Psoas muscle (tissue), 8 donors: ENCODE results near the gene LRBA. TPM values are rescaled to one million over a fixed set of nuclear protein-coding genes. Genes with fewer than 3 reads are reported as not detected.
"Not testable (repeated sequence)": the region's sequence is repeated elsewhere in the genome, so short reads cannot be mapped to it uniquely, and the experiment has no call there.

Experiments used
- ATAC-seq, 4 donors: fragments of 200-7000 bp; cut with Tn5 transposase; one replicate each; pipeline ENCODE4 v1.9.1; 2020; ENCODE audit warnings: moderate library complexity in 3 of 4, mild to moderate bottlenecking in 2 of 4
- DNase-seq, 2 donors: peaks; one replicate each; pipeline ENCODE4 v3.0.0-alpha.2; 2020
- H3K27ac ChIP-seq: fragments of 200-600 bp; one replicate; pipeline ENCODE4 v1.8.0; 2022
- H3K27me3 ChIP-seq, 3 donors: fragments of 200-600 bp in 1 of 3; one replicate each; pipeline versions ENCODE4 v1.6.1 to v1.8.0; 2013 to 2022; ENCODE audit warnings: low read length in 2 of 3, mild to moderate bottlenecking in 2 of 3, moderate library complexity in 1 of 3; ENCODE audit not compliant: insufficient read depth in 3 of 3
- H3K36me3 ChIP-seq, 2 donors: fragments of 200-600 bp in 1 of 2; one replicate each; pipeline versions ENCODE4 v1.6.1 to v1.8.0; 2013 to 2022; ENCODE audit warnings: low read depth in 1 of 2, mild to moderate bottlenecking in 1 of 2, moderate library complexity in 1 of 2; ENCODE audit not compliant: insufficient read depth in 1 of 2
- H3K4me1 ChIP-seq: fragments of 200-600 bp; one replicate; pipeline ENCODE4 v1.8.0; 2022
- H3K4me3 ChIP-seq: fragments of 200-600 bp; one replicate; pipeline ENCODE4 v1.8.0; 2022; ENCODE audit warnings: mild to moderate bottlenecking
- H3K9me3 ChIP-seq: fragments of 200-600 bp; one replicate; pipeline ENCODE4 v1.8.0; 2022
- CTCF ChIP-seq: fragments of 200-600 bp; IDR thresholded peaks from one replicate; pipeline ENCODE4 v1.8.0; 2022; ENCODE audit warnings: antibody characterized with exemption
- WGBS, 3 donors: extraction: QIAGEN DNeasy Blood & Tissue Kit; methylation state at CpG; one replicate each; pipeline versions ENCODE4 v1.1.6 to v1.1.7; 2013; 5-methylcytosine and 5-hydroxymethylcytosine counted together
- intact Hi-C, 2 donors: fragments of 100-400 bp; cut with DNase I; formaldehyde crosslinking; loops; one replicate each; pipeline versions ENCODE4 v1.11.0 to v1.14.2; 2022
- polyA plus RNA-seq, 3 donors: library from polyadenylated mRNA; stranded (reverse); fragments of 200-250 nt; gene quantifications; one replicate each; pipeline ENCODE4 v1.2.3, GENCODE V29; 2013
- total RNA-seq, 4 donors: library from RNA; stranded (reverse); fragmentation: NEBNext Ultra II Directional in 2 of 4; extraction: Animal tissue kit (Norgen Biotek cat#: 25700) in 2 of 4; gene quantifications; one replicate each; pipeline versions ENCODE4 v1.2.1 to v1.2.4, GENCODE V29; 2021 to 2023
- donor health status: healthy with polysubstance abuse.
- donor health status: DM: no; HTN: no; CAD: no; lungs with moderate emphysema.
- donor health status: Bipolar disorder and iron deficiency.
- donor health status: healthy.
- donor health status: DM: yes; HTN: yes; CAD: no.
- donor health status: DM: no; HTN: no; CAD: no.
- donor health status: DM: no; HTN: no; CAD: no.
- donor health status: DM: yes; HTN: yes; CAD: no.

Gene LRBA
- total and polyA plus RNA-seq, 7 donors = 2.9 to 10.6 (median 6.4) TPM

- no peak overlapping the region for H3K4me3 ChIP-seq
- no peak for DNase-seq
- no peak for ATAC-seq
- H3K27ac ChIP-seq = no peak overlapping the region
- no peaks in the 10 kb centered on the region for H3K4me1 ChIP-seq
- 74 to 80% (median 75%) methylated on average over 12 of the region's 12 CpGs for WGBS, 3 donors
- H3K27me3 ChIP-seq = no peaks in the 10 kb centered on the region
- no peak for TF ChIP-seq CTCF
- no peaks in the 10 kb centered on the region for H3K36me3 ChIP-seq
- intact Hi-C loops = no loop called here
- H3K9me3 ChIP-seq = no peaks in the 10 kb centered on the region
Measured at GRCh38 chr4:151031831-151032605, 16.9 kb upstream of the LRBA start.

GRCh38 chr4:151029537-151029936 is 14.5 kb upstream of the LRBA start:
- TF ChIP-seq CTCF = no peak
- Histone ChIP-seq H3K27me3 (no peaks in the 10 kb centered on the region), H3K27ac (no peak overlapping the region), H3K4me1 (no peaks in the 10 kb centered on the region), H3K4me3 (no peak overlapping the region), H3K36me3 (no peaks in the 10 kb centered on the region), H3K9me3 (no peaks in the 10 kb centered on the region)
- DNase-seq = no peak
- WGBS, 3 donors = 95 to 96% (median 96%) methylated on average over 10 of the region's 10 CpGs
- intact Hi-C loops = no loop called here
- no peak for ATAC-seq

- H3K27me3 ChIP-seq, ATAC-seq, H3K36me3 ChIP-seq, DNase-seq, H3K4me3 ChIP-seq, H3K4me1 ChIP-seq, H3K9me3 ChIP-seq, H3K27ac ChIP-seq, intact Hi-C loops: not testable (repeated sequence)
- WGBS, 3 donors = 76 to 85% (median 80%) methylated on average over 10 of the region's 10 CpGs
Measured at GRCh38 chr4:151029006-151029405, 13.9 kb upstream of the LRBA start.

- DNase-seq (no peak), ATAC-seq (no peak)
- intact Hi-C loops = no loop called here
- Histone ChIP-seq H3K9me3 (no peaks in the 10 kb centered on the region), H3K4me1 (no peaks in the 10 kb centered on the region), H3K27ac (no peak overlapping the region), H3K4me3 (no peak overlapping the region), H3K27me3 (no peaks in the 10 kb centered on the region), H3K36me3 (no peaks in the 10 kb centered on the region)
- 68 to 79% (median 77%) methylated on average over 3 of the region's 3 CpGs for WGBS, 3 donors
- TF ChIP-seq CTCF = no peak
Measured at GRCh38 chr4:151025759-151026158, 10.7 kb upstream of the LRBA start.

GRCh38 chr4:151022586-151022985 is 7.5 kb upstream of the LRBA start:
- Histone ChIP-seq H3K9me3 (no peaks in the 10 kb centered on the region), H3K4me1 (no peaks in the 10 kb centered on the region), H3K27me3 (no peaks in the 10 kb centered on the region), H3K36me3 (no peaks in the 10 kb centered on the region), H3K4me3 (no peak overlapping the region), H3K27ac (no peak overlapping the region)
- intact Hi-C loops = no loop called here
- ATAC-seq (no peak), DNase-seq (no peak)
- 77 to 82% (median 81%) methylated on average over 2 of the region's 2 CpGs for WGBS, 3 donors
- TF ChIP-seq CTCF = no peak
